ENCODE measurements around the gene NT5E. TPM values are rescaled to one million over a fixed set of nuclear protein-coding genes. Genes with fewer than 3 reads are reported as not detected.

NT5E gene
- total RNA-seq, 1 donor from 2014 or later, result 14.8 TPM

- Mint-ChIP-seq H3K36me3 (ENCODE audit: low read depth) (peaks cover 24% of the 10 kb centered on the region), H3K9me3 (no peaks in the 10 kb centered on the region), H3K27ac (no peak overlapping the region), H3K4me3 (no peak overlapping the region), H3K4me1 (peaks cover 29% of the 10 kb centered on the region), H3K27me3 (no peaks in the 10 kb centered on the region)
- intact Hi-C loops (cut with micrococcal nuclease), result no loop called here
- DNase-seq, result no peak
Measured at GRCh38 chr6:85469276-85470022, 19.6 kb downstream of the NT5E start.

GRCh38 chr6:85470023-85470410 lies 20.1 kb downstream of the NT5E start:
- Mint-ChIP-seq H3K4me3 (no peak overlapping the region), H3K4me1 (peaks cover 24% of the 10 kb centered on the region), H3K36me3 (ENCODE audit: low read depth) (peaks cover 24% of the 10 kb centered on the region), H3K27me3 (no peaks in the 10 kb centered on the region), H3K27ac (no peak overlapping the region), H3K9me3 (no peaks in the 10 kb centered on the region)
- DNase-seq, result no peak
- intact Hi-C loops (cut with micrococcal nuclease), result no loop called here

- Mint-ChIP-seq H3K9me3 (no peaks in the 10 kb centered on the region), H3K27me3 (no peaks in the 10 kb centered on the region), H3K36me3 (ENCODE audit: low read depth) (peaks cover 30% of the 10 kb centered on the region), H3K4me3 (no peak overlapping the region), H3K4me1 (peaks cover 10% of the 10 kb centered on the region), H3K27ac (no peak overlapping the region)
- intact Hi-C loops (cut with micrococcal nuclease), result no loop called here
- no peak for DNase-seq
Measured at GRCh38 chr6:85472744-85473143, 22.9 kb downstream of the NT5E start.

- intact Hi-C loops (cut with micrococcal nuclease), result no loop called here
- Mint-ChIP-seq H3K4me3 (no peak overlapping the region), H3K27me3 (no peaks in the 10 kb centered on the region), H3K27ac (no peak overlapping the region), H3K36me3 (ENCODE audit: low read depth) (peaks cover 26% of the 10 kb centered on the region), H3K4me1 (peaks cover 8% of the 10 kb centered on the region), H3K9me3 (no peaks in the 10 kb centered on the region)
- DNase-seq, result no peak
Measured at GRCh38 chr6:85473748-85474147, 23.9 kb downstream of the NT5E start.

- Mint-ChIP-seq H3K4me3 (no peak overlapping the region), H3K27ac (no peak overlapping the region), H3K27me3 (no peaks in the 10 kb centered on the region), H3K9me3 (no peaks in the 10 kb centered on the region), H3K4me1 (peaks cover 6% of the 10 kb centered on the region), H3K36me3 (ENCODE audit: low read depth) (peaks cover 32% of the 10 kb centered on the region)
- DNase-seq, result no peak
- intact Hi-C loops (cut with micrococcal nuclease), result no loop called here
Measured at GRCh38 chr6:85476532-85476931, 26.6 kb downstream of the NT5E start.

- intact Hi-C loops (cut with micrococcal nuclease), result no loop called here
- peaks cover 20% of the 10 kb centered on the region for H3K4me1 Mint-ChIP-seq
- no peak overlapping the region for H3K4me3 Mint-ChIP-seq
- H3K9me3 Mint-ChIP-seq, result no peaks in the 10 kb centered on the region
- H3K27me3 Mint-ChIP-seq, result no peaks in the 10 kb centered on the region
- H3K36me3 Mint-ChIP-seq (ENCODE audit: low read depth), result peaks cover 26% of the 10 kb centered on the region
- H3K27ac Mint-ChIP-seq, result no peak overlapping the region
- no peak for DNase-seq
Measured at GRCh38 chr6:85479208-85479607, 29.3 kb downstream of the NT5E start.

- intact Hi-C loops (cut with micrococcal nuclease), result no loop called here
Measured at GRCh38 chr6:85482206-85482904, 32.5 kb downstream of the NT5E start.

GRCh38 chr6:85482905-85483700 lies 33.2 kb downstream of the NT5E start:
- Mint-ChIP-seq H3K9me3 (no peaks in the 10 kb centered on the region), H3K4me3 (peak overlapping the region; percentile 4), H3K27me3 (no peaks in the 10 kb centered on the region), H3K27ac (peak overlapping the region; percentile 9), H3K36me3 (ENCODE audit: low read depth) (peaks cover 14% of the 10 kb centered on the region), H3K4me1 (peaks cover 17% of the 10 kb centered on the region)
- peak; percentile 96 for DNase-seq
- intact Hi-C loops (cut with micrococcal nuclease), result loop anchor here (1.0 kb wide), 3 partner anchors 19 to 128 kb away; partner anchors contain the start of gene NT5E

More at GRCh38 chr6:85482206-85482904, 32.5 kb downstream of the NT5E start:
- Mint-ChIP-seq H3K27ac (peak overlapping the region; percentile 19), H3K36me3 (ENCODE audit: low read depth) (peaks cover 16% of the 10 kb centered on the region), H3K27me3 (no peaks in the 10 kb centered on the region), H3K9me3 (no peaks in the 10 kb centered on the region), H3K4me1 (peaks cover 20% of the 10 kb centered on the region), H3K4me3 (no peak overlapping the region)
- no peak for DNase-seq

- no peaks in the 10 kb centered on the region for H3K27me3 Mint-ChIP-seq
- no peak overlapping the region for H3K4me3 Mint-ChIP-seq
- no peak for DNase-seq
- no peak overlapping the region for H3K27ac Mint-ChIP-seq
- peaks cover 14% of the 10 kb centered on the region for H3K36me3 Mint-ChIP-seq (ENCODE audit: low read depth)
- no peaks in the 10 kb centered on the region for H3K9me3 Mint-ChIP-seq
- H3K4me1 Mint-ChIP-seq, result peaks cover 17% of the 10 kb centered on the region
- intact Hi-C loops (cut with micrococcal nuclease), result loop anchor here (1.0 kb wide), 3 partner anchors 20 to 129 kb away; partner anchors contain the start of gene NT5E
Measured at GRCh38 chr6:85483846-85484245, 34.0 kb downstream of the NT5E start.

GRCh38 chr6:85484948-85485347 lies 35.1 kb downstream of the NT5E start:
- H3K27me3 Mint-ChIP-seq, result no peaks in the 10 kb centered on the region
- DNase-seq, result no peak
- peaks cover 11% of the 10 kb centered on the region for H3K36me3 Mint-ChIP-seq (ENCODE audit: low read depth)
- H3K9me3 Mint-ChIP-seq, result no peaks in the 10 kb centered on the region
- H3K4me1 Mint-ChIP-seq, result peaks cover 15% of the 10 kb centered on the region
- intact Hi-C loops (cut with micrococcal nuclease), result no loop called here
- no peak overlapping the region for H3K27ac Mint-ChIP-seq
- no peak overlapping the region for H3K4me3 Mint-ChIP-seq

- H3K36me3 Mint-ChIP-seq (ENCODE audit: low read depth), result peaks cover 28% of the 10 kb centered on the region
- no peak overlapping the region for H3K4me3 Mint-ChIP-seq
- peaks cover 2% of the 10 kb centered on the region for H3K4me1 Mint-ChIP-seq
Measured at GRCh38 chr6:85490516-85491248, 40.8 kb downstream of the NT5E start.

GRCh38 chr6:85493389-85493788 lies 43.5 kb downstream of the NT5E start:
- no peak overlapping the region for H3K4me3 Mint-ChIP-seq
- intact Hi-C loops (cut with micrococcal nuclease), result no loop called here
- H3K36me3 Mint-ChIP-seq (ENCODE audit: low read depth), result peaks cover 41% of the 10 kb centered on the region
- H3K27ac Mint-ChIP-seq, result no peak overlapping the region
- peaks cover 2% of the 10 kb centered on the region for H3K4me1 Mint-ChIP-seq
- no peaks in the 10 kb centered on the region for H3K27me3 Mint-ChIP-seq
- H3K9me3 Mint-ChIP-seq, result peaks cover 25% of the 10 kb centered on the region
- DNase-seq, result peak; percentile 48

More at GRCh38 chr6:85490516-85491248, 40.8 kb downstream of the NT5E start:
- Mint-ChIP-seq H3K9me3 (peaks cover 5% of the 10 kb centered on the region), H3K27ac (no peak overlapping the region), H3K27me3 (no peaks in the 10 kb centered on the region)
- DNase-seq, result no peak
- intact Hi-C loops (cut with micrococcal nuclease), result no loop called here
